HEK293T (cell line): ENCODE data around the gene LGI4.

Experiments
- ARNT ChIP-seq: fragments of 450-650 bp; IDR thresholded peaks from 2 replicates; pipeline ENCODE4 v1.6.1; 2017; ENCODE audit warnings: mild to moderate bottlenecking
- FOXK2 ChIP-seq: fragments of 450-650 bp; IDR thresholded peaks from 2 replicates; pipeline ENCODE4 v1.6.1; 2016; ENCODE audit warnings: mild to moderate bottlenecking
- SUZ12 ChIP-seq: fragments of 450-650 bp; IDR thresholded peaks from 2 replicates; pipeline ENCODE4 v1.6.1; 2016; ENCODE audit warnings: mild to moderate bottlenecking

DNA sequence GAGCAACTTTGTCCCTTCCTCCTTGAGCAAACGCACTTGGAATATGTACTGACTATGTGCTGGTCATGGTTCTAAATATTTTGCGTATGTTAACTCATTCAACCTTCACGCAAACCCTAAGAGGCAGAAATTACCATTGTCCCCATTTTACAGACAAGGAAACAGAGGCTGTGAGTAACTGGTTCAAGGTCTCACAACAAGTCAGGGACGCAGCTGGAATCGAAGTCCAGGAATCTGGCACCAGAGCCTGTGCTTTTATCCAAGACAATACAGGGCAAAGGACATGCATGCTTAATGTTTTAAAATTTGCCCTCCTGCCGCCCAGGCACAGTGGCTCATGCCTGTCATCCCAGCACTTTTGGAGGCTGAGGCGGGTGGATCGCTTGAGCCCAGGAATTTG is 24.7 kb upstream of the LGI4 start:
- TF ChIP-seq FOXK2 = no peak
- TF ChIP-seq ARNT = no peak
- no peak for TF ChIP-seq SUZ12
